Subcutaneous abdominal adipose tissue (tissue), 5 donors: ENCODE results near the gene GCK.

Experiments used
- H3K27ac ChIP-seq: one replicate; pipeline ENCODE4 v1.7.0; 2013; ENCODE audit warnings: low read depth, mild to moderate bottlenecking, inconsistent platforms, low read length, moderate library complexity
- H3K27me3 ChIP-seq, 5 donors: one replicate each; pipeline ENCODE4 v1.7.0; 2013; ENCODE audit warnings: low read length in 5 of 5, inconsistent platforms in 1 of 5; ENCODE audit not compliant: control insufficient read depth in 5 of 5, insufficient read depth in 4 of 5
- H3K36me3 ChIP-seq, 5 donors: one replicate each; pipeline ENCODE4 v1.7.0; 2013; ENCODE audit warnings: low read length in 5 of 5; ENCODE audit not compliant: control insufficient read depth in 5 of 5, insufficient read depth in 5 of 5
- H3K4me1 ChIP-seq, 5 donors: one replicate each; pipeline ENCODE4 v1.7.0; 2013; ENCODE audit warnings: low read length in 5 of 5, mild to moderate bottlenecking in 3 of 5, moderate library complexity in 1 of 5; ENCODE audit not compliant: control insufficient read depth in 5 of 5, insufficient read depth in 5 of 5
- H3K4me3 ChIP-seq, 5 donors: one replicate each; pipeline ENCODE4 v1.7.0; 2013; ENCODE audit warnings: low read length in 5 of 5, low read depth in 1 of 5
- H3K9ac ChIP-seq, 5 donors: one replicate each; pipeline ENCODE4 v1.7.0; 2013; ENCODE audit warnings: low read length in 5 of 5, mild to moderate bottlenecking in 4 of 5, moderate library complexity in 3 of 5
- H3K9me3 ChIP-seq, 5 donors: one replicate each; pipeline ENCODE4 v1.7.0; 2013; ENCODE audit warnings: low read length in 5 of 5; ENCODE audit not compliant: control insufficient read depth in 5 of 5
- donor health status: healthy.
- donor health status: healthy.
- donor health status: healthy.
- donor health status: healthy.
- donor health status: healthy.

The GCK gene

GRCh38 chr7:44150966-44151941, 38.0 kb downstream of the GCK start:
- H3K9me3 ChIP-seq = no peaks in the 10 kb centered on the region
- no peaks in the 10 kb centered on the region for H3K36me3 ChIP-seq
- H3K4me1 ChIP-seq = peaks cover 0 to 5% (median 4%) of the 10 kb centered on the region in 5 donors
- H3K4me3 ChIP-seq = no peak overlapping the region
- H3K27me3 ChIP-seq = peaks cover 0 to 6% (median 3%) of the 10 kb centered on the region in 5 donors
- no peak overlapping the region for H3K9ac ChIP-seq
- no peak overlapping the region for H3K27ac ChIP-seq

DNA sequence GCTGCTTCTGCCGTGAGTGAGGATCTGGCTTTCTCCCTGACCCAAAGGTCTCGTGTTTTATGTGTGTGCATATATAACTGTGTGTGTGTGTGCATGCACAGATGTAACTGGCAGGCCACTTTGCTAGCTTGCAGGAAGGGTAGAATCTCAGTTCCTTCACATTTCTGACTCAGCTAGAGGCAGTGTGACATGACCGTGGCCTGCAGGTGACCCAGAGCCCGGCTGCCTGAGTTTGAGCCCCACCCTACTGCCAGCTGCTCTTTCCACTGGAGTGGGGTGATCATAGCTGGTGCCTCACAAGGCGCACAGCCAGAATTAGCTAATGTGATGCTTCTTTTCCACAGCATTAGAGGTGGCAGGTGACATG, 38.8 kb downstream of the GCK start:
- H3K27ac ChIP-seq = no peak overlapping the region
- H3K4me1 ChIP-seq = peaks cover 0 to 12% (median 9%) of the 10 kb centered on the region in 5 donors
- no peak overlapping the region for H3K4me3 ChIP-seq
- no peaks in the 10 kb centered on the region for H3K9me3 ChIP-seq
- no peak overlapping the region for H3K9ac ChIP-seq
- no peaks in the 10 kb centered on the region for H3K36me3 ChIP-seq
- H3K27me3 ChIP-seq = peaks cover 0 to 7% (median 5%) of the 10 kb centered on the region in 5 donors

DNA sequence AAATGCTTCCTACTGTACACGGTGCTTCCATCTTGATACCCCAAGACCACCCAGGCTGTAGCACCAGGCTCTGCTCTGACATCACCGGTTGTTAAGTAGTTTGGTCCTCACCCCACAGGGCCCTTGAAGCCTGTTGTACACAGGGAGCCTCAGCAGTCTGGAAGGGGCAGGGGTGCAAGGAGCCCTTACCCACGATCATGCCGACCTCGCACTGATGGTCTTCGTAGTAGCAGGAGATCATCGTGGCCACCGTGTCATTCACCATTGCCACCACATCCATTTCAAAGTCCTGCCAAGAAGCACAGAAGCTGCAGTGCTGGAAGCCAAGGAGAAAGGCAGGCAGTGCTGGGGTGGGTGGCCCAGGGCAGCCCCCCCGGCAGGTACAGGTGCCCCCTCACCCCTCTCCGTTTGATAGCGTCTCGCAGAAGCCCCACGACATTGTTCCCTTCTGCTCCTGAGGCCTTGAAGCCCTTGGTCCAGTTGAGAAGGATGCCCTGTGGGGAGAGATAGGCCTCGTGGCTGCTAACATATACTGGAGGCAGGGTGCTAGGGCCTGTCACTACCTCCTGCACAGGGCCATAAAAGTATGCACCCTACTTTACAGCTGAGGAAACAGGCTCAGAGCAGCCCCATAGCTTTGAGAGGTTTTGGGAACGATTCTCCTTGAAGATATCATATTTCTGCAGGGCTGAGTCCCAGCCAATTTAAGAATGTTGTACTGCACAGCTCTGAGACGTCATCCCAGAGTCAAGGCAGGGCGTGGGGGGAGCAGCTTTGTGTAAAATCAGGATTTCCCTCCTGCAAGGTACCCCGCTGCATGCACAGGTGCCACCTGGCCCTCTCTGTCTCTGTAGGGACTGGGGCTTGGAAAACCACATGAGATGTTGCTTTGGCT, 39.4 kb downstream of the GCK start:
- Histone ChIP-seq H3K4me3 (no peak overlapping the region), H3K9me3 (no peaks in the 10 kb centered on the region), H3K27me3 (peaks cover 0 to 11% (median 10%) of the 10 kb centered on the region in 5 donors), H3K27ac (no peak overlapping the region), H3K36me3 (no peaks in the 10 kb centered on the region), H3K9ac (no peak overlapping the region), H3K4me1 (peaks cover 0 to 17% (median 14%) of the 10 kb centered on the region in 5 donors)

DNA sequence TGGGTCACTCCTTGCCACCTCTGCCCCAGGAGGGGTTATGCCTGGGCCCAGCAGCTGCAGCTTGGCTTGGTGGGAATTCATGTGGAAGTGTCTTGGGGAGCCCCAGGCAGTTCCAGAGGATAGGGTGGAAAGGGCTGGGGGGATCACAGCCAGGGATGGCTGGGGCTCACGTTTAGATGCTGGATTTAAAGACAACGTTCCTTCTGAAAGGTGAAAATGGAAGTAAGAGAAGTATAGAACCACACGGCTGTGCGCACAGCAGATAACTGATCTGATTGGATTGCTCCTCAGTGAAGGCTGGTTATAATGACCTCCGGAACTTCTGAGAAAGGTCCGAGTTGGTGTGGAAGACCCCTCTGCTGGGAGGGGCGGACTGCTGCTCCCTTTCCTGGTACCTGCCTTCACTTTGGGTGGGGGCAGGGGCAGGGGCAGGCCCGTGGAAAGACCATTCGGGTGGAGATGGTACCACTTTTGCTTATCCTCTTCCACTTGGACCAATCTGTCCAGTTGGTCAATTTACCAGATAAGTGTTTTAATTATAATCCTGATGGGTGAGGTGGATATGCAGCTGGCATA, 40.2 kb downstream of the GCK start:
- Histone ChIP-seq H3K36me3 (no peaks in the 10 kb centered on the region), H3K4me3 (no peak overlapping the region), H3K9me3 (no peaks in the 10 kb centered on the region), H3K27ac (no peak overlapping the region), H3K4me1 (peaks cover 0 to 17% (median 14%) of the 10 kb centered on the region in 5 donors), H3K9ac (no peak overlapping the region), H3K27me3 (peaks cover 0 to 13% (median 10%) of the 10 kb centered on the region in 5 donors)

DNA sequence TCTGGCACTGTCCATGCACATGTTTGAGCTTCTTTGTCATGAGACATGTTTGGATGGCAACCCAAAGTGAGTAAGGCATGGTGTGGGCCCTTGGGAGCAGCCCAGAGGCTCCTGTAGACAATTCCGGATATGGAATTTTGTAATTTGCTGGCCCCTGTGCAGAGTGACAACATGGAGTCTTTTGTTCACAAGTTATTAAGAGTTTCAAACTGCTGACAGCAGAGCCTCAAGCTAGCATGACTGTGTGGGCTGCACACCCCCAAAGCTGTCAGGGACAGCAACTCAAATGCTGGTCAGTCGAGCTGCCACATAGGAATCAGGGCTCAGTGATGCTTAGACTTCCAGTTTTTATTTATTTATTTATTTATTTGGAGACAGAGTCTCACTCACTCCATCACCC, 41.1 kb downstream of the GCK start:
- no peak overlapping the region for H3K27ac ChIP-seq
- peaks cover 0 to 13% (median 10%) of the 10 kb centered on the region in 5 donors for H3K27me3 ChIP-seq
- no peak overlapping the region for H3K4me3 ChIP-seq
- no peak overlapping the region for H3K9ac ChIP-seq
- H3K4me1 ChIP-seq = peaks cover 0 to 17% (median 14%) of the 10 kb centered on the region in 5 donors
- H3K9me3 ChIP-seq = no peaks in the 10 kb centered on the region
- no peaks in the 10 kb centered on the region for H3K36me3 ChIP-seq

DNA sequence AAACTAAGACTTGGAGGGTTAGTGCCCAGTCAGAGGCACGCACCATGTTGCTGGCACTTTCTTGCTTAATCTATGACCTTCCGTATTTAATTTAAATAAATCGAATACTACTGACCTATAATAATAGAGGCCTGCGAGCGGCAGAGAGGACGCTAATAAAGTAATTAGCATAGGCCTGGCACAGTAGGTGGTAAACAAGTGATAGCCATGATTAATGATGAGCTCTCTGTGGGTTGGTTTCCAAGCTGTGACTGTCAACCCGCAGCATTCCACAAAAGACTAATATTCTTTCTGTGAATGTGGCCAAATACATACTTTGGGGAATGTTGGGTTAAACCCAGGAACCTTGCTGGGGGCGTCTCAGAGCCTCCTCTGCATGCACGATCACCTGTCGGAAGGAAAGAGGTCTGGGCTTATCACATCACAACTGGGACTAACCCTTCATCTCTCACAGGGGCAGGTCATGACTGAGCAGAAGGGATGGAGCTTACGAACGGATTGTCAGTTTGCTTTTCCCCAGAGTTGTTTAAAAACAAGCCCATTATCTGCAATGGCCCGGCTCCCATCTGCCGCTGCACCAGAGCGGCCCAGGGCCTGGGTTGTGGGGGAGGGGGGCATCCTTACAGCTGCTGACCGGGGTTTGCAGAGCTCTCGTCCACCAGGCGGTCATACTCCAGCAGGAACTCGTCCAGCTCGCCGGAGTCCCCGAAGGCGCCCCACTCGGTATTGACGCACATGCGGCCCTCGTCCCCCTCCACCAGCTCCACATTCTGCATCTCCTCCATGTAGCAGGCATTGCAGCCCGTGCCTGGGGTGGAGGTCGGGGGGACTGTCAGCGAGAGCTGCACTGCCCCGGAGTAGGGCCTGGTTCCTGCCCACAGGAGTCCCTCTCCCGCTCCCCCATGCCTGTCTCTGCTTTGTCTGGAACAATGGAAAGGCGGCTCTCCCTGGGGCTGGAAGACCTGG, 41.9 kb downstream of the GCK start:
- peaks cover 0 to 17% (median 14%) of the 10 kb centered on the region in 5 donors for H3K4me1 ChIP-seq

DNA sequence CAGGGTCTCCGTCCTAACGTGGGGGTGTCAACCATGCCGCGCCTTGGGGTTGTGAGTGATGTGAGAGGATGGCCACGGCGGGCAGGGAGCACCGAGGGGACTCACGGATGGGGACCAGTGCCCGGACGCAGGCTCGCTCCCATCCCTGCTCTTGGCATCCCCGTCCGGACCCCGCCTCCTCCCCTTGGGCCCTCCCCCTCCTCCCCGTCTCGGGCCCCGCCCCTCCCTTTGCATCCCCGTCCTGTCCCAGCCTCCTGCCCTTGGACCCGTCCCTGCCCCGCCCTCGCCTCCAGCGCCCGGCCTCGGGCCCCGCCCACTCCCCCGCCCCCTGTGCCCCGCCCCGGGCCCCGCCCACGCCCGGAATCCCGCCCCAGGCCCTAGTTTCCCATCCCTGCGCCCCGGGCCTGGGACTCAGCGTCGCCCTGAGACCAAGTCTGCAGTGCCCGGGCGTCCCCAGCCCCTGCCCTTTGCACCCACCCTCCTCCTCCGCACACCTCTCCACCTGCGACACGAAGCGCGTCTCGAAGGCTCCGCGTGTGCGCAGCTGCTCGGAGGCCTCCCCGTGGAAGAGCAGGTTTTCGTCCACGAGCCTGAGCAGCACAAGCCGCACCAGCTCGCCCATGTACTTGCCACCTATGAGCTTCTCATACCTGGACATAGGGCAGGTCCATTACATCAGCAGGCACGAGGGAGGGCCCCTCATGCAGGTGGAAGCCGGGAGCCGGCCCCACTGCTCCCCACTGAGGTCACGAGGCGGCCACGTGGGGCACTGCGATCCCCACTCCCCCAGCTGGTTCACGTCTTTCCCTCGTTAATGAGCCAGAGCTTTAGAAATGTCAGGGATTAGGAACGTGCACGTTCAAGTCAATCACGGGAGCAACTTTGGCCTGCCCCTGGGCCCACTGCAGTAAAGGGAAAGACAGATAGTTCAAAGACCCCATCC, 43.0 kb downstream of the GCK start:
- H3K36me3 ChIP-seq = no peaks in the 10 kb centered on the region
- peak overlapping the region in 4 of 5 donors; percentile 45 to 63 (median 52) for H3K4me3 ChIP-seq
- peaks cover 0 to 17% (median 14%) of the 10 kb centered on the region in 5 donors for H3K4me1 ChIP-seq
- H3K27ac ChIP-seq = no peak overlapping the region
- peaks cover 0 to 13% (median 10%) of the 10 kb centered on the region in 5 donors for H3K27me3 ChIP-seq
- peak overlapping the region in 1 of 5 donors; percentile 9 for H3K9ac ChIP-seq
- H3K9me3 ChIP-seq = no peaks in the 10 kb centered on the region

More for the DNA sequence above, 41.9 kb downstream of the GCK start:
- Histone ChIP-seq H3K27me3 (peaks cover 0 to 13% (median 10%) of the 10 kb centered on the region in 5 donors), H3K9me3 (no peaks in the 10 kb centered on the region), H3K36me3 (no peaks in the 10 kb centered on the region), H3K9ac (no peak overlapping the region), H3K27ac (no peak overlapping the region), H3K4me3 (no peak overlapping the region)

GRCh38 chr7:44145479-44145968, 43.7 kb downstream of the GCK start:
- peaks cover 0 to 17% (median 14%) of the 10 kb centered on the region in 5 donors for H3K4me1 ChIP-seq

More at GRCh38 chr7:44145479-44145968, 43.7 kb downstream of the GCK start:
- Histone ChIP-seq H3K9ac (peak overlapping the region in 1 of 5 donors; percentile 9), H3K9me3 (no peaks in the 10 kb centered on the region), H3K36me3 (no peaks in the 10 kb centered on the region), H3K4me3 (peak overlapping the region in 4 of 5 donors; percentile 39 to 56 (median 48)), H3K27ac (no peak overlapping the region), H3K27me3 (peaks cover 0 to 13% (median 10%) of the 10 kb centered on the region in 5 donors)
